Occipital lobe (tissue), 2 donors: ENCODE measurements around the gene CDK2AP2. TPM values are rescaled to one million over a fixed set of nuclear protein-coding genes. Genes with fewer than 3 reads are reported as not detected.
"Not testable (repeated sequence)": the region's sequence is repeated elsewhere in the genome, so short reads cannot be mapped to it uniquely, and the experiment has no call there.

ENCODE experiments used
- DNase-seq: peaks from one replicate; lab custom pipeline; 2025; lab: John Stamatoyannopoulos, UW
- total RNA-seq: library from RNA; depleted of rRNA; stranded (reverse); fragments of >200 nt; gene quantifications from one replicate; pipeline ENCODE4 v1.2.3, GENCODE V29; 2014

The CDK2AP2 gene
- total RNA-seq = 4.7 TPM

- peak; percentile 97 for DNase-seq
These were observed at the start of gene CDK2AP2 for GRCh38 chr11:67507864-67508485. Gene CDK2AP2 (minus strand): TSS chr11:67508162. CDS start chr11:67508082, 80 bp downstream.

- no peak for DNase-seq
These were observed 48.3 kb upstream of the CDK2AP2 start for GRCh38 chr11:67556244-67556643.

- DNase-seq = not testable (repeated sequence)
These were observed 43.7 kb upstream of the CDK2AP2 start for GRCh38 chr11:67551697-67552096.

- DNase-seq = no peak
These were observed 43.2 kb upstream of the CDK2AP2 start for GRCh38 chr11:67551127-67551526.

GRCh38 chr11:67548555-67549110, 40.7 kb upstream of the CDK2AP2 start:
- no peak for DNase-seq

- not testable (repeated sequence) for DNase-seq
These were observed 40.1 kb upstream of the CDK2AP2 start for GRCh38 chr11:67548112-67548511.

GRCh38 chr11:67545280-67545679, 37.3 kb upstream of the CDK2AP2 start:
- DNase-seq = no peak

- DNase-seq = no peak
These were observed 36.8 kb upstream of the CDK2AP2 start for GRCh38 chr11:67544616-67545242.

GRCh38 chr11:67543585-67543984, 35.6 kb upstream of the CDK2AP2 start:
- no peak for DNase-seq

GRCh38 chr11:67542971-67543370, 35.0 kb upstream of the CDK2AP2 start:
- DNase-seq = no peak

GRCh38 chr11:67542169-67542568, 34.2 kb upstream of the CDK2AP2 start:
- no peak for DNase-seq

GRCh38 chr11:67541198-67541597, 33.2 kb upstream of the CDK2AP2 start:
- no peak for DNase-seq

- no peak for DNase-seq
These were observed 31.6 kb upstream of the CDK2AP2 start for GRCh38 chr11:67539550-67539949.

- no peak for DNase-seq
These were observed 31.0 kb upstream of the CDK2AP2 start for GRCh38 chr11:67538823-67539505.

- DNase-seq = no peak
These were observed 30.3 kb upstream of the CDK2AP2 start for GRCh38 chr11:67538306-67538705.

- DNase-seq = no peak
These were observed 27.6 kb upstream of the CDK2AP2 start for GRCh38 chr11:67535561-67535960.

- DNase-seq = no peak
These were observed 26.2 kb upstream of the CDK2AP2 start for GRCh38 chr11:67534070-67534679.

- no peak for DNase-seq
These were observed 24.9 kb upstream of the CDK2AP2 start for GRCh38 chr11:67532889-67533288.

GRCh38 chr11:67530282-67530592, 22.3 kb upstream of the CDK2AP2 start:
- no peak for DNase-seq

GRCh38 chr11:67528376-67528775, 20.4 kb upstream of the CDK2AP2 start:
- no peak for DNase-seq

- DNase-seq = no peak
These were observed 17.5 kb upstream of the CDK2AP2 start for GRCh38 chr11:67525275-67525976.

GRCh38 chr11:67524480-67524808, 16.5 kb upstream of the CDK2AP2 start:
- no peak for DNase-seq
